ENCODE measurements around the gene PHYHIPL. TPM values are rescaled to one million over a fixed set of nuclear protein-coding genes. Genes with fewer than 3 reads are reported as not detected.

Gene PHYHIPL
- total RNA-seq, 1 donor from 2014 or later, result 0.52 TPM

DNA sequence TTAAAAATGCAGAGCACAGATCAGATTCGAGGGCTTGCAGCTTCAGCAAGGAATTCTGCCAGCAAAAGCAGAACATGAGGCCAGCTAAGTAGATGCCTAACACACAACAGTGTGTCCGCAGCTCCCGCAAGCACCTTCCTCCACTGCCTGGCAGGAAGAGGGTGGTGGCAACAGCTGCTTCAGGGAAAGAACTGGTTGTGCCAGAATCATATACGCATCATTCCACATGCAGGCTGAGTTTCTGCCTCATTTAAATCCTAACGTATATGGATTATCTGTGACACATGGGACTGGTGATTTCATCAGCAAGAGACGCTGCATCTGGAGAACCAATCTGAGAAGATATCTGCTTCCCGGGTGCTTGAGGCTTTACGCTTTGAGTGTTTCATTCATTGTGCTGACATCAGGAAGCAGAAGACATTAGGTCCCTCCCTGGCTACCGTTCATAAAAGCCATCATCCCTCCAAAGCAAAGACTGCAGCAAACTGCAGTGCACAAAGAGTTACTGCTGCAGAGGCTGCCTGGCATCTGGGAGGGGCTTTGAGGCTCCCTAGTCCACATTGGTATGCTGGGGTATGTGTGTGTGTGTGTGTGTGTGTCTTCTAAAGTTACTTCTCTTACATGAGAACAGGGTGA is 107.1 kb downstream of the PHYHIPL start:
- peak overlapping the region; percentile 2 to 48 (median 24) for H3K4me3 ChIP-seq (ENCODE audit: low read length in 3 of 3)
- peak overlapping the region; percentile 46 for H3K27ac ChIP-seq (ENCODE audit: low read depth, low read length)
- no peaks in the 10 kb centered on the region for H3K27me3 ChIP-seq (ENCODE audit: control insufficient read depth in 3 of 3, insufficient read depth in 3 of 3, low read length in 3 of 3)
- no peaks in the 10 kb centered on the region for H3K9me3 ChIP-seq (ENCODE audit: control insufficient read depth in 3 of 3, low read length in 3 of 3)
- H3K4me1 ChIP-seq (ENCODE audit: control insufficient read depth in 3 of 3, insufficient read depth in 3 of 3, low read length in 3 of 3), result peaks cover 42 to 48% (median 44%) of the 10 kb centered on the region in 3 donors
- peaks cover 0 to 5% (median 2%) of the 10 kb centered on the region in 3 donors for H3K36me3 ChIP-seq (ENCODE audit: control insufficient read depth in 3 of 3, insufficient read depth in 3 of 3, low read length in 3 of 3)
- H3K9ac ChIP-seq (ENCODE audit: low read depth in 1 of 3, low read length in 3 of 3), result peak overlapping the region in 2 of 3 donors; percentile 10 to 52

DNA sequence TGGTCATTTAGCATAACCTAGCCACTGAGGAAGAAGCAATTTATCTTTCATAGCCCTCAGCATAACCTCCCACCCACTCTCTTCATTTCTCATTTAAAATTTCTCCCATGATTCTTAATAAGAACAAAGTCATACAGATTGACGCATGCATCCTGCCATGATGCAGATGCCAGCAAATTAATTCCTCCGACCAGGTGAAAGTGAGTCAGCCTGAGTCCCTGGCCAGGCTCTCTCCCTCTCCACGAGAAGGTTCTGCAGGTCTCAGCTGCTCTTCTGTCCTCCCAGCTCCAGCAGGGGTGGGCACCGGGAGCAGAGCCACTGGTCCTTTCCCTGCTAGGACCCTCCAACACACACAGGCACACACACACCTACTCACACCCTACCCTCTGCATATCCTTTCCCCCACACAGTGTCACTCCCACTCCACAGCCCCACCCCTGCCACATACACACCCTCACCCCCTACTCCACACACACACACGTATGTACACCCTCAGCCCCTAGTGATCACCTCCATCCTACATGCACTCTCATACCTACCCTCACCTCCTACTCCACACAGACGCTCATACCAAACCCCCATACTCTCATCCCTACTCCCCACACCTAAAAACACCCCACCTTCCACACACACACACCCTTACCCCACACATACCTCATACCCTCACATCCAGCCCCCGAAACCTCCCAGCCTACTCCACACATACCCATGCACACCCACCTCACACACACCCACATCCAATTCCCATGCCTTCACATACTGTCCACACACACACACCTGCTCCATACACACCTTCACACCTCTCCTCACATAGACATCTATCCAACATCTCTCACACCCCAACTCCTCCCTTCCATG is 107.9 kb downstream of the PHYHIPL start:
- peaks cover 42 to 47% (median 44%) of the 10 kb centered on the region in 3 donors for H3K4me1 ChIP-seq (ENCODE audit: control insufficient read depth in 3 of 3, insufficient read depth in 3 of 3, low read length in 3 of 3)
- peak overlapping the region in 2 of 3 donors; percentile 24 to 48 for H3K4me3 ChIP-seq (ENCODE audit: low read length in 3 of 3)
- peaks cover 0 to 5% (median 2%) of the 10 kb centered on the region in 3 donors for H3K36me3 ChIP-seq (ENCODE audit: control insufficient read depth in 3 of 3, insufficient read depth in 3 of 3, low read length in 3 of 3)
- peak overlapping the region; percentile 46 for H3K27ac ChIP-seq (ENCODE audit: low read depth, low read length)
- H3K9ac ChIP-seq (ENCODE audit: low read depth in 1 of 3, low read length in 3 of 3), result peak overlapping the region in 1 of 3 donors; percentile 52
- H3K27me3 ChIP-seq (ENCODE audit: control insufficient read depth in 3 of 3, insufficient read depth in 3 of 3, low read length in 3 of 3), result no peaks in the 10 kb centered on the region
- H3K9me3 ChIP-seq (ENCODE audit: control insufficient read depth in 3 of 3, low read length in 3 of 3), result no peaks in the 10 kb centered on the region

DNA sequence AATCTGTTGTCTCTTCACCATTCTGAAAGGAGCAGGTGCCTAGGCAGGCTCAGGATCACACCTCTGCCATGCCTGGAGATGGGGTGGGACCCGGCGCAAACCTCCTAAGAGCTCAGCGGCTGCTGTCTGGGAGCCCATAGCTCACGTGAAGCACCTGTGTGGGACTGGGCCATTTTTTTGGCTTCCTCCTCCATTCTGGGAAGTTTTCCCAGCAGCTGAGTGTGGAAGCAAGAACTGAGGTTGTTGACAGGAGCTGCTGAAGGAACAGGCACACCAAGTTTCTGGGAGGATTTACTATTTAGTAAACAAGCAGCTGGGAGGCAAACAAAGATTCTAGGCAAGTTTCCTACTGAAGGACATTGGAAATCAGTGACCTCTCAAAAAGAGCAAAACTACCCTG is 108.6 kb downstream of the PHYHIPL start:
- H3K9ac ChIP-seq (ENCODE audit: low read depth in 1 of 3, low read length in 3 of 3), result no peak overlapping the region
- H3K27me3 ChIP-seq (ENCODE audit: control insufficient read depth in 3 of 3, insufficient read depth in 3 of 3, low read length in 3 of 3), result no peaks in the 10 kb centered on the region
- peaks cover 37 to 40% (median 37%) of the 10 kb centered on the region in 3 donors for H3K4me1 ChIP-seq (ENCODE audit: control insufficient read depth in 3 of 3, insufficient read depth in 3 of 3, low read length in 3 of 3)
- no peaks in the 10 kb centered on the region for H3K9me3 ChIP-seq (ENCODE audit: control insufficient read depth in 3 of 3, low read length in 3 of 3)
- H3K36me3 ChIP-seq (ENCODE audit: control insufficient read depth in 3 of 3, insufficient read depth in 3 of 3, low read length in 3 of 3), result peaks cover 0 to 5% (median 2%) of the 10 kb centered on the region in 3 donors
- peak overlapping the region; percentile 46 for H3K27ac ChIP-seq (ENCODE audit: low read depth, low read length)
- H3K4me3 ChIP-seq (ENCODE audit: low read length in 3 of 3), result peak overlapping the region in 1 of 3 donors; percentile 48

DNA sequence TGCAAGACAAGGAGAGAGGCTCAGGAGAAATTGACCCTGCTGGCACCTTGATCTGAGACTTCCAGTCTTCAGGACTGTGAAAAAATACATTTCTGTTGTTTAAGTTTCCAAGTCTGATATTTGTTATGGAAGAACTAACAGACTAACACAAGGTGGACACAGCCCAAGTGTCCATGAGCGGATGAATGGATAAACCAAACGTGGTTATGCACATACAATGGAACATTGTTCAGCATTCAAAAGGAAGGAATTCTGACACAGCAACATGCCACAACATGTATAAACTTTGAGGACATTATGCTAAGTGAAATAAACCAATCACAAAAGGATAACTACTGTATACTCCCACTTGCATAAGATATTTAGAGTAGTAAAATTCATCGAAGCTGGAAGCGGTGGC is 109.4 kb downstream of the PHYHIPL start:
- Histone ChIP-seq H3K4me1 (ENCODE audit: control insufficient read depth in 3 of 3, insufficient read depth in 3 of 3, low read length in 3 of 3) (peaks cover 34% of the 10 kb centered on the region in 3 donors), H3K9me3 (ENCODE audit: control insufficient read depth in 3 of 3, low read length in 3 of 3) (no peaks in the 10 kb centered on the region), H3K4me3 (ENCODE audit: low read length in 3 of 3) (no peak overlapping the region), H3K36me3 (ENCODE audit: control insufficient read depth in 3 of 3, insufficient read depth in 3 of 3, low read length in 3 of 3) (peaks cover 0 to 5% (median 2%) of the 10 kb centered on the region in 3 donors), H3K9ac (ENCODE audit: low read depth in 1 of 3, low read length in 3 of 3) (no peak overlapping the region), H3K27me3 (ENCODE audit: control insufficient read depth in 3 of 3, insufficient read depth in 3 of 3, low read length in 3 of 3) (no peaks in the 10 kb centered on the region), H3K27ac (ENCODE audit: low read depth, low read length) (no peak overlapping the region)

DNA sequence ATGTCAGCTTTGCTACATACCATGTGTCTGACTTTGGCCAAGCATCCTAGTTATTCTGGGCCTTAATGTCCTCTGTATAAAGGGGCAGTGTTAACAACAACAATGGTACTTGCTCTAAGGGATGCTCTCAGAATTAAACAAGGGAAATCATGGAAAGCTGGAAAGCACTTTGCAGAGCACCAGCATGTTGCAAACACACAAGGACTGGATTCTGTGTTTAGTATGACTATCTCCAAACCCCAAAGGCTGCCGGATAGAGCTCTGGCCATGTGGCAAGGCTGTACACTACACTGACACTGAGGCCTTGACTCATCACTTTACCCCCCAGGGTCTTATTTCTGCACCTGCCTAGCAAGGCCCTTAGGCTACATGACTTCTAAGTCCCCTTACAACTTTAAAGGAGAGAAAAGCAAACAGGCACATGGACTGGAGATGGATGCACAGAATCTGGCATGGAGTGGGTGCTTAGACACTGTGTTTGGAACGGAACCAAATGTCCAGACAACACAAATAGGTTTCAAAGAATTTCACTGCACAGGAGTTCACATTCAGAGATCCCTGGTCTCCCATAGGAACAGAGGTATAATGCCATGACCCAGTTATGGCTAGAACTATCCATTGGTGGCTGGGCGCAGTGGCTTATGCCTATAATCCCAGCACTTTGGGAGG is 111.3 kb downstream of the PHYHIPL start:
- Histone ChIP-seq H3K27me3 (ENCODE audit: control insufficient read depth in 3 of 3, insufficient read depth in 3 of 3, low read length in 3 of 3) (no peaks in the 10 kb centered on the region), H3K4me1 (ENCODE audit: control insufficient read depth in 3 of 3, insufficient read depth in 3 of 3, low read length in 3 of 3) (peaks cover 34% of the 10 kb centered on the region in 3 donors), H3K36me3 (ENCODE audit: control insufficient read depth in 3 of 3, insufficient read depth in 3 of 3, low read length in 3 of 3) (peaks cover 0 to 5% (median 0%) of the 10 kb centered on the region in 3 donors), H3K9me3 (ENCODE audit: control insufficient read depth in 3 of 3, low read length in 3 of 3) (no peaks in the 10 kb centered on the region), H3K9ac (ENCODE audit: low read depth in 1 of 3, low read length in 3 of 3) (no peak overlapping the region), H3K27ac (ENCODE audit: low read depth, low read length) (no peak overlapping the region), H3K4me3 (ENCODE audit: low read length in 3 of 3) (no peak overlapping the region)

DNA sequence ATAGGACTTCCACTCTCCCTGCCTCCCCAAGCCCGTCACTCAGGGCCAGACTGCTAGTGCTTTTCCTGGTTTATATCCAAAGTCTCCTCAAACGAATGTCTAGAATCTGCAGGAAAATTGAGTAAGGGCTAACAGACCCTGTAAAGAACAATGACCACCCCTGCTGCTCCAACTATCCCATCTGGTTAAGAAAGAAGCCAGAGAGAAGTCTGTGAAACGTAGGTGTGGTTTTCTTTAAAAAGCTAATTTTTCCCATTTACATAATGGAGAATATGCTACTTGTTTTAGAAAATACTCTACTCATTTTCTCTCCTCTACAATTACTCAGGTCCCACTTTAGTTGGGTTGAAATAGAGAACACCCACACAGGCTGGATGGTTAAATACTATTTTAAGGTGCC is 113.4 kb downstream of the PHYHIPL start:
- H3K27ac ChIP-seq (ENCODE audit: low read depth, low read length), result no peak overlapping the region
- H3K4me3 ChIP-seq (ENCODE audit: low read length in 3 of 3), result no peak overlapping the region
- H3K9ac ChIP-seq (ENCODE audit: low read depth in 1 of 3, low read length in 3 of 3), result no peak overlapping the region
- no peaks in the 10 kb centered on the region for H3K9me3 ChIP-seq (ENCODE audit: control insufficient read depth in 3 of 3, low read length in 3 of 3)
- no peaks in the 10 kb centered on the region for H3K36me3 ChIP-seq (ENCODE audit: control insufficient read depth in 3 of 3, insufficient read depth in 3 of 3, low read length in 3 of 3)
- peaks cover 18 to 23% (median 21%) of the 10 kb centered on the region in 3 donors for H3K4me1 ChIP-seq (ENCODE audit: control insufficient read depth in 3 of 3, insufficient read depth in 3 of 3, low read length in 3 of 3)
- no peaks in the 10 kb centered on the region for H3K27me3 ChIP-seq (ENCODE audit: control insufficient read depth in 3 of 3, insufficient read depth in 3 of 3, low read length in 3 of 3)

DNA sequence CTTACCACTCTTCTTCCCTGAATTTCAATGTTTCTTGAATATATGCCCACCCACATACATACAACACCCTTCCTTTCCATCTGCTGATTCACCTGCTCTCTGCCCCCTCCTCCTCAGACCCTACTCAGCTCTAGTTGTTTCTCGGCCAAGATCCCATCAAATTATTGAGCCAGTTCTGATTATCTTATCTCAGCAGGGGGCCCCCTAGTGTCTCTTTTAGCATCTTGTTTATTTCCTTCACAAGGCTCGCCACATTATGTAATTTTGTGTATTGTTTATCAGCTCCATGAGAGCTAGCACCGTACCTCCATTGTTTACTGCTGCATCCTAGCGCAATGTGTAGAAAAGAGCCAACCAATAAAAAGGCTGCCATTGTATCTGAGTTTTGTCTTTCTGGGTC is 114.0 kb downstream of the PHYHIPL start:
- Histone ChIP-seq H3K4me3 (ENCODE audit: low read length in 3 of 3) (no peak overlapping the region), H3K9me3 (ENCODE audit: control insufficient read depth in 3 of 3, low read length in 3 of 3) (no peaks in the 10 kb centered on the region), H3K36me3 (ENCODE audit: control insufficient read depth in 3 of 3, insufficient read depth in 3 of 3, low read length in 3 of 3) (no peaks in the 10 kb centered on the region), H3K27ac (ENCODE audit: low read depth, low read length) (no peak overlapping the region), H3K27me3 (ENCODE audit: control insufficient read depth in 3 of 3, insufficient read depth in 3 of 3, low read length in 3 of 3) (no peaks in the 10 kb centered on the region), H3K9ac (ENCODE audit: low read depth in 1 of 3, low read length in 3 of 3) (no peak overlapping the region), H3K4me1 (ENCODE audit: control insufficient read depth in 3 of 3, insufficient read depth in 3 of 3, low read length in 3 of 3) (peaks cover 12 to 21% (median 20%) of the 10 kb centered on the region in 3 donors)

Other genes starting within 250 kb of the PHYHIPL start
- gene FAM13C, start 185.9 kb downstream of the PHYHIPL start, total RNA-seq, result 31.8 TPM

All from skeletal muscle tissue (tissue), 4 donors.